GM21515 (cell line): ENCODE measurements around the gene UBA1.

ENCODE experiments used
- ATAC-seq: cut with Tn5 transposase; IDR thresholded peaks from one replicate; pipeline ENCODE4 v1.9.1; 2021; ENCODE audit not compliant: unreplicated experiment

UBA1 gene

GRCh38 chrX:47169726-47170515, 23.7 kb upstream of the UBA1 start:
- no peak for ATAC-seq

- no peak for ATAC-seq
Measured at GRCh38 chrX:47170861-47171692, 22.6 kb upstream of the UBA1 start.

- ATAC-seq, result no peak
Measured at GRCh38 chrX:47171996-47172395, 21.6 kb upstream of the UBA1 start.

- no peak for ATAC-seq
Measured at GRCh38 chrX:47172549-47172948, 21.1 kb upstream of the UBA1 start.

- no peak for ATAC-seq
Measured at GRCh38 chrX:47172971-47173792, 20.4 kb upstream of the UBA1 start.

- ATAC-seq, result no peak
Measured at GRCh38 chrX:47174376-47174775, 19.3 kb upstream of the UBA1 start.

- no peak for ATAC-seq
Measured at GRCh38 chrX:47174846-47175587, 18.6 kb upstream of the UBA1 start.

- ATAC-seq, result no peak
Measured at GRCh38 chrX:47175588-47175980, 18.0 kb upstream of the UBA1 start.

GRCh38 chrX:47176101-47176740, 17.4 kb upstream of the UBA1 start:
- no peak for ATAC-seq

- ATAC-seq, result no peak
Measured at GRCh38 chrX:47177079-47177478, 16.6 kb upstream of the UBA1 start.

- no peak for ATAC-seq
Measured at GRCh38 chrX:47178337-47178736, 15.3 kb upstream of the UBA1 start.

GRCh38 chrX:47179221-47179927, 14.3 kb upstream of the UBA1 start:
- no peak for ATAC-seq

- no peak for ATAC-seq
Measured at GRCh38 chrX:47179928-47180255, 13.7 kb upstream of the UBA1 start.

GRCh38 chrX:47180346-47180745, 13.3 kb upstream of the UBA1 start:
- no peak for ATAC-seq

- no peak for ATAC-seq
Measured at GRCh38 chrX:47181301-47181700, 12.3 kb upstream of the UBA1 start.

- no peak for ATAC-seq
Measured at GRCh38 chrX:47182106-47182700, 11.4 kb upstream of the UBA1 start.

- no peak for ATAC-seq
Measured at GRCh38 chrX:47184486-47184885, 9.1 kb upstream of the UBA1 start.

GRCh38 chrX:47185241-47185640, 8.4 kb upstream of the UBA1 start:
- no peak for ATAC-seq

- ATAC-seq, result no peak
Measured at GRCh38 chrX:47186096-47186740, 7.4 kb upstream of the UBA1 start.
